DND-41 (cell line): ENCODE results near the gene CNNM3.

Experiments used
- ATAC-seq: fragments of 200-7000 bp; cut with Tn5 transposase; 3 replicates; pipeline ENCODE4 v1.9.1; 2021; ENCODE audit warnings: low read depth; ENCODE audit not compliant: insufficient read depth
- DNase-seq: peaks from one replicate; pipeline ENCODE4 v3.0.0-alpha.2; 2020
- H2AFZ ChIP-seq: 2 replicates; pipeline ENCODE4 v1.6.0; 2012; ENCODE audit warnings: low read depth, low read length
- H3K27ac ChIP-seq: 2 replicates; pipeline ENCODE4 v1.5.1; 2012; ENCODE audit warnings: low read length, inconsistent platforms
- H3K27me3 ChIP-seq: fragments of 200-600 bp; sonication (generic); 2 replicates; pipeline ENCODE4 v1.6.0; 2012; ENCODE audit warnings: low read length, mild to moderate bottlenecking, inconsistent platforms; ENCODE audit not compliant: insufficient read depth, poor library complexity
- H3K36me3 ChIP-seq: 2 replicates; pipeline ENCODE4 v1.5.1; 2012; ENCODE audit warnings: low read length, inconsistent platforms; ENCODE audit not compliant: insufficient read depth
- H3K4me1 ChIP-seq: 2 replicates; pipeline ENCODE4 v1.5.1; 2012; ENCODE audit warnings: mild to moderate bottlenecking, low read length; ENCODE audit not compliant: insufficient read depth
- H3K4me2 ChIP-seq: 2 replicates; pipeline ENCODE4 v1.6.0; 2012; ENCODE audit warnings: mild to moderate bottlenecking, moderate library complexity, low read length, inconsistent platforms; ENCODE audit not compliant: insufficient read depth
- H3K4me3 ChIP-seq, 2 experiments: fragments of 200-600 bp in 1 of 2; shearing (Covaris generic) in 1 of 2; 2 replicates each; pipeline ENCODE4 v1.5.1; 2012 to 2016; ENCODE audit warnings: inconsistent platforms in 2 of 2, low read length in 2 of 2, mild to moderate bottlenecking in 2 of 2, low read depth in 1 of 2, moderate library complexity in 1 of 2
- H3K79me2 ChIP-seq: 2 replicates; pipeline ENCODE4 v1.6.0; 2012; ENCODE audit warnings: low read length, inconsistent platforms; ENCODE audit not compliant: insufficient read depth
- H3K9ac ChIP-seq: 2 replicates; pipeline ENCODE4 v1.6.0; 2012; ENCODE audit warnings: low read depth, mild to moderate bottlenecking, inconsistent platforms, low read length, moderate library complexity
- H3K9me3 ChIP-seq: 2 replicates; pipeline ENCODE4 v1.5.1; 2012; ENCODE audit warnings: low read length, moderate library complexity, mild to moderate bottlenecking, inconsistent platforms; ENCODE audit not compliant: insufficient read depth, severe bottlenecking
- H4K20me1 ChIP-seq: 2 replicates; pipeline ENCODE4 v1.6.0; 2012; ENCODE audit warnings: low read length; ENCODE audit not compliant: insufficient read depth
- EZH2 ChIP-seq: IDR thresholded peaks from 3 replicates; pipeline ENCODE4 v1.6.1; 2012; ENCODE audit warnings: borderline replicate concordance, low read depth, mild to moderate bottlenecking, moderate library complexity, low read length, inconsistent platforms; ENCODE audit not compliant: severe bottlenecking
- TF ChIP-seq, protein P1 (sequence below): IDR thresholded peaks from 2 replicates; pipeline ENCODE4 v1.5.1; 2012; ENCODE audit warnings: borderline replicate concordance, low read length, moderate library complexity, mild to moderate bottlenecking; ENCODE audit not compliant: poor library complexity, severe bottlenecking; ENCODE audit errors: extremely low read depth

The CNNM3 gene

DNA sequence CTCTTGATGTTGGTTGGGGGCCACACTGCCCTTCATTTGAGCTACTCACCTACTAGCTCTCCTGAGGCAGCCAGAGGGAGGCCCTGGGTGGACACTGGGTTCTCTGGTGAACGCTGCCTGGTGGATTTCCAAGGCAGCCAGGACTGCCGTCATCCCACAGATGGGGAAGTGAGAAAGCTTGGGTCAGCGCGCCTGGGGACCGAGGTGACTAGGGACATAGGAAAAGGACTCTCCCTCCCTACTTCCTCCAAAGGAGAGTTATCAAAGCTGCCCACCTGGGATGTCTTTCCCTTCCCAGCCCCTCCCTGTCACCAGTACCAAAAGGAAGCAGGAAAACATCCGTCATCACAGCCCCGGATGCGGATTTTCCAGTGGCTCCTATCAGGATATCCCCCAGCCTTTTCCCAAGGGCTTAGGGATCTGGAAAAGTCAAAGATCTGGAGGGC, 57.6 kb downstream of the CNNM3 start:
- H3K9ac ChIP-seq = no peak overlapping the region
- no peak overlapping the region for H3K4me3 ChIP-seq
- no peak for DNase-seq
- no peaks in the 10 kb centered on the region for H3K36me3 ChIP-seq
- TF ChIP-seq EZH2 = no peak
- TF ChIP-seq, protein P1, sequence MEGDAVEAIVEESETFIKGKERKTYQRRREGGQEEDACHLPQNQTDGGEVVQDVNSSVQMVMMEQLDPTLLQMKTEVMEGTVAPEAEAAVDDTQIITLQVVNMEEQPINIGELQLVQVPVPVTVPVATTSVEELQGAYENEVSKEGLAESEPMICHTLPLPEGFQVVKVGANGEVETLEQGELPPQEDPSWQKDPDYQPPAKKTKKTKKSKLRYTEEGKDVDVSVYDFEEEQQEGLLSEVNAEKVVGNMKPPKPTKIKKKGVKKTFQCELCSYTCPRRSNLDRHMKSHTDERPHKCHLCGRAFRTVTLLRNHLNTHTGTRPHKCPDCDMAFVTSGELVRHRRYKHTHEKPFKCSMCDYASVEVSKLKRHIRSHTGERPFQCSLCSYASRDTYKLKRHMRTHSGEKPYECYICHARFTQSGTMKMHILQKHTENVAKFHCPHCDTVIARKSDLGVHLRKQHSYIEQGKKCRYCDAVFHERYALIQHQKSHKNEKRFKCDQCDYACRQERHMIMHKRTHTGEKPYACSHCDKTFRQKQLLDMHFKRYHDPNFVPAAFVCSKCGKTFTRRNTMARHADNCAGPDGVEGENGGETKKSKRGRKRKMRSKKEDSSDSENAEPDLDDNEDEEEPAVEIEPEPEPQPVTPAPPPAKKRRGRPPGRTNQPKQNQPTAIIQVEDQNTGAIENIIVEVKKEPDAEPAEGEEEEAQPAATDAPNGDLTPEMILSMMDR = no peak
- no peak for ATAC-seq
- H3K27ac ChIP-seq = no peak overlapping the region
- no peaks in the 10 kb centered on the region for H4K20me1 ChIP-seq
- no peaks in the 10 kb centered on the region for H3K27me3 ChIP-seq
- no peaks in the 10 kb centered on the region for H3K4me1 ChIP-seq
- H3K9me3 ChIP-seq = no peaks in the 10 kb centered on the region
- H2AFZ ChIP-seq = no peak overlapping the region
- H3K4me2 ChIP-seq = no peak overlapping the region
- H3K79me2 ChIP-seq = no peaks in the 10 kb centered on the region

DNA sequence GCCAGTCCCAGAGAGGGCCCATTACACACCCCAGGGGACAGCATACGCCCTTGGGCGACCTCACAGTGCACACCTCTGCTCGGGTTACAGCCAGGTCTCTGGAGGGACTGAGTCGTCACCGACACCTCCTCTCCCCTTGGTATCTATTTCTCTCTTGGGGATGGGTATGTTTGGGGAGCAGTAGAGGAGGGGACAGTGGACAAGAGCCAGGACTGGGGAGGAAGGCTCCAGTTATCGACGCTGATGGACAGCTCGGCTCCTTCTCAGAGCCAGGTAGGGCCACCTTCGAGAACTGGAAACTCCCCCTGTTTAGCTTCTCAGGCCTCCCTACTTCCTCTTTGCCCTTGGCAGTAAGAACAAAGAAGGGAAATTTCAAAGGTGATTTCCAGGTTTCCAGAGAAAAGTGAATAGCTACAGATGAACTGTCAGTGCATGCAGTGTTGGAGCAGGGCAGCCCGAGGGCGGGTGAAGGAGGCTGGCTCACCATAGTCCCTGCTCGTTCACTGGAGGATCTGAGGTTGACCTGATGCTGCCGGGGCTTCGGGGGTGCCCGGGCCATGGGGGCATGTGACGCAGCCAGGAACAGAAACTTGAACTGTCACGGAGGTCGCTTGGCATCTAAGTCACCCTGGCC, 58.2 kb downstream of the CNNM3 start:
- no peak for DNase-seq
- no peak for ATAC-seq

DNA sequence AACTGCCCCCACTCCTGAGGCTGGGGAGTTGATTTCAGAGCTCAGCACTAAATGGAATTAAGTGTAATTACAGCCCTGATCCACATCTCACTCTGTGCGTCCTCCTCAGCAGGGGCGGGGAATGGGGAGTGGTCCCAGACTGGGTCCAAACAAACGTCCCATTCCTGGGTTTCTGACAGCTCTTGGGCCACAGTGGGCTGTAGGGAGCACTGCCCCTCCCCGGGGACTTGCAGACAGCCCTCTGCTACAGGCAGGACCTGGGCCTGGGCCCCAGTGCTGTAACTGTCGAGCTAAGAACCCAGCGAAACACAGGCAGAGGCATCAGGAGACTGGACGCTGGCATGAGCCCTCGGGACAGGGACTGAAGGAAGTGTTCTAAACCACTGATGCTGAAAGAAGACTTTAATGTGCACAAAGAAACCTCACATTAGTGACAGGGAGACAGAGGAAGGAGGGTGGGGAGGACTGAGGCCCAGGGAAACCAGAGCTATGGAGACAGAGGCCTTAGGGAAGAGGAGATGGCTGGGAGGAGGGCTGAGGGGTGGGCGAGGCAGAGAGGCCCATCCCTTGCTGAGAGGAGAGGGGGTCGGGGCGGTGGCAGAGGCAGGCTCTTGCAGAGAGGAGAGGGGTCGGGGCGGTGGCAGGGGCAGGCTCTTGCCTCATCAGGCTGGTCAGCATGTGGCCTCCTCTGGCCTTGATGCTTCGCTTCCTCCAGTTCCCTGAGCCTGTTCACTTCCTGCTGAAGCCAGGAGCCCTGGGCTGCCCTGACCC, 59.6 kb downstream of the CNNM3 start:
- no peak for DNase-seq
- Histone ChIP-seq H3K4me2 (no peak overlapping the region), H3K4me1 (no peaks in the 10 kb centered on the region), H3K9ac (no peak overlapping the region), H4K20me1 (no peaks in the 10 kb centered on the region), H3K27me3 (no peaks in the 10 kb centered on the region), H3K79me2 (no peaks in the 10 kb centered on the region), H3K36me3 (no peaks in the 10 kb centered on the region), H3K27ac (no peak overlapping the region), H2AFZ (no peak overlapping the region), H3K9me3 (no peaks in the 10 kb centered on the region), H3K4me3 (no peak overlapping the region)
- ATAC-seq = no peak
- no peak for TF ChIP-seq EZH2
- TF ChIP-seq, protein P1 = no peak

More for the DNA sequence above, 58.2 kb downstream of the CNNM3 start:
- Histone ChIP-seq H3K27ac (no peak overlapping the region), H2AFZ (no peak overlapping the region), H3K4me1 (no peaks in the 10 kb centered on the region), H3K27me3 (no peaks in the 10 kb centered on the region), H3K79me2 (no peaks in the 10 kb centered on the region), H3K9me3 (no peaks in the 10 kb centered on the region), H3K4me3 (no peak overlapping the region), H3K9ac (no peak overlapping the region), H4K20me1 (no peaks in the 10 kb centered on the region), H3K36me3 (no peaks in the 10 kb centered on the region), H3K4me2 (no peak overlapping the region)
- TF ChIP-seq, protein P1 = no peak
- no peak for TF ChIP-seq EZH2
